ENCODE results near the gene TBC1D10B.

TBC1D10B gene

DNA sequence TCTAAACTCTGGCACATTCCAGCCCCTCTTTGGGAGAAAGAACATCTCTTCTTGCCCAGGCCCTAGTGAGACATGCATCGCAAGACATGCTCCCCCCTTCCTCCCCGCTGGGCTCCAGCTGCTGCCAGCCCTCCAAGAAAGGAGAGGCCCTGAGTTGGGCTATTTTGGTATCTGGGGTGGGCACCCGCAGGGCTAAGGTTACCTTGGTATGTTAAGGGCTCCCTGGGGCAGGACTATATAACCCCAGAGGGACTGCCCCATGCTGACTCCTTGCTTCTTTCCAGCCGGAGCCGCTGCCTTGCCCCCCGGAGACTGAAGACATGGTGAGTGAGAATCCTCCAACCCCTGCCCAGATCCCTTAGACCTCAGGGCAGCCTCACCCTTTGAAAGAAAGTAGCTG, 4.2 kb upstream of the TBC1D10B start, which contains the start of gene MYL11:
TSS of gene MYL11 (plus strand) at position 265 of the 400 bp plus-strand sequence. CDS start at position 321, 56 bp downstream.
- DNase-seq (ENCODE audit: low read depth, low spot score): no peak

DNA sequence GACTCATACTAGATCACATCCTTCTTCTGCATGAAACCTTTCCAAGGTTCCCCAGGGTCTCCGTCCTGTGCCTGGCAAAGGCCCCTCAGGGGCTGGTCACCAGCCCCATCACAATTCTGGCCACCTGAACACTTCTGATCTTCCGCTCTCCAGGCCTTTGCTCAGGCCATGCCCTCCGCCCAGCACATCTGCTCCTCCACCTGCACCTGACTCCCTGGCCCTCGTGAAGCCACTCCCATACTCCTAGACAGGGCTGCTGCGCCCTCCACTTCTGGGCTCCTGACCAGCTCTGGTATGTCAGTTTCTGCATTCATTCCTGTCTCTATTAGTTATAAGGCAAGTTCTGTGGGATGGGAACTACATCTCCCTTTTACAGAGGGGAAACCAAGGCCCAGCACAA, 2.4 kb upstream of the TBC1D10B start:
- no peak for DNase-seq (ENCODE audit: low read depth, low spot score)

DNA sequence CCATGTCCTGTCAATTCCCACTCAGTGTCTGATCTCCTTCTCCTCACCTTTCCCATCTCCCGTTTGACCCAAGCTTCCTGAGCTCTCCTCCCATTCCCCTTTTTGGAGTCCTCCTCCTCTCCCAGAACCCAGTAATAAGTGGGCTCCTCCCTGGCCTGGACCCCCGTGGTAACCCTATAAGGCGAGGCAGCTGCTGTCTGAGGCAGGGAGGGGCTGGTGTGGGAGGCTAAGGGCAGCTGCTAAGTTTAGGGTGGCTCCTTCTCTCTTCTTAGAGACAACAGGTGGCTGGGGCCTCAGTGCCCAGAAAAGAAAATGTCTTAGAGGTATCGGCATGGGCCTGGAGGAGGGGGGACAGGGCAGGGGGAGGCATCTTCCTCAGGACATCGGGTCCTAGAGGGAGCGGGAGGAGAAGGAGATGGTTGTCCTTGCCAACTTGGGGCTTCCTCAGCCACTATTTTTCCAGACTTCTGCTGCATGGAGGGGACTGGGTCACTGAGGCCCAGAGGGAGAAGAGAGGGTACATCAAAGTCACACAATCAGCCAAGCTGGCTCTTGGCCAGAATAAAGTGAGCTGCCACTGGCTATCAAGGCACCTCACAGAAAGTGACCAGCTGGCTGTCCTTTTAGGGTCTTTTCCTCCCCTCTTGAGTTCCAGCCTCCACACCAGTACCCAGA, 1.9 kb upstream of the TBC1D10B start:
- DNase-seq (ENCODE audit: low read depth, low spot score): no peak

DNA sequence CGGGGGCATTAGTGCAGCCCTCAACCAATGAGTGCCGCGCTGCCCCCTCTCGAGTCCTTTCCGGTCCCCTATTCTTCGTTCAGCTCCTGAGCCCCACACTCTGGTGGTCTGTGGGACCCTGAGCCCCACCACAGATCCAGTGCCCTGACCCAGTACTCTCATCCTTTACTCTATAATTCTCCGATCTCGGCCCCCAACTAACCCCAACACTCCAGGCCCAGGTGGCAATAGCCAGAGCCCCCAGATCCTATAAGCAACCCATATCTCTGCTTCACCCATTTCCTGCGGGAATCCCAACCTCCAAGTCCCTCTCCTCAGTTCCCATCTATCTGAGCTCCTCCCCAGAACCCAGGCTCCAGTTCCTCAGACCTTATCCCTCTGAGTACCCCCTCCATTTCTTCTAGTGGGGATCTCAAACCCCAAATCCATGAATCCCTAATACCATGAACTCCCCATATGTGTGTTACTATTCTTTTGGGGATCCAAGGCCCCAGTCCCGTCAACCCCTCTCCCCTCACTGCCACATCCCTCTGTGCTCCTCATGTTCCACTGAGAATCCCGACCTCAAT, 1.0 kb upstream of the TBC1D10B start:
- no peak for DNase-seq (ENCODE audit: low read depth, low spot score)

DNA sequence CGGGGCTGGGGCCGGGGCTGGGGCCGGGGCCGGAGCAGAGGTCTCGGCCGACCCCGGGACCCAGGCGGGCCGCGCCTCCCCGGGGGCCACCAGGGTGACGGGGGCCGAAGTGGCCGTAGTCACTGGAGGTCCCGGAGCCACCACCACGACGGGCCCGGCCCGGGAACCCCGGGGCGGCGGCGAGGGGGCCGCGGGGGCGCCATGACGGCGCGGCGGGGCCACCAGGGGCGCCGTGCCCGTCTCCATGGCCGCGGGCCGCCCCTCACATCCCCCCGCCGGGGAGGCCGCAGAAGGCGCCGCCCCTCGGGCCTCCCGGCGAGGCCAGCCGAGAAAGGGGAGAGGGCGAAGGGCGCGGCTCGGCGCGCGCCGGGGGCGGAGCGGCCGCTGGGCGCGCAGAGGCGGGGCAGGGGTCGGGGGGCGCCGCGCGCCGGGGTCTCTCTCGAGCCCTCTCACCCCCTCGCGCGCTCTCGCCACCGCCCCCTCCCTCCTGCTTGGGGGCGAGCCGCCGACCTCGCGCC, 297 bp downstream of the TBC1D10B start:
- DNase-seq (ENCODE audit: low read depth, low spot score): no peak

DNA sequence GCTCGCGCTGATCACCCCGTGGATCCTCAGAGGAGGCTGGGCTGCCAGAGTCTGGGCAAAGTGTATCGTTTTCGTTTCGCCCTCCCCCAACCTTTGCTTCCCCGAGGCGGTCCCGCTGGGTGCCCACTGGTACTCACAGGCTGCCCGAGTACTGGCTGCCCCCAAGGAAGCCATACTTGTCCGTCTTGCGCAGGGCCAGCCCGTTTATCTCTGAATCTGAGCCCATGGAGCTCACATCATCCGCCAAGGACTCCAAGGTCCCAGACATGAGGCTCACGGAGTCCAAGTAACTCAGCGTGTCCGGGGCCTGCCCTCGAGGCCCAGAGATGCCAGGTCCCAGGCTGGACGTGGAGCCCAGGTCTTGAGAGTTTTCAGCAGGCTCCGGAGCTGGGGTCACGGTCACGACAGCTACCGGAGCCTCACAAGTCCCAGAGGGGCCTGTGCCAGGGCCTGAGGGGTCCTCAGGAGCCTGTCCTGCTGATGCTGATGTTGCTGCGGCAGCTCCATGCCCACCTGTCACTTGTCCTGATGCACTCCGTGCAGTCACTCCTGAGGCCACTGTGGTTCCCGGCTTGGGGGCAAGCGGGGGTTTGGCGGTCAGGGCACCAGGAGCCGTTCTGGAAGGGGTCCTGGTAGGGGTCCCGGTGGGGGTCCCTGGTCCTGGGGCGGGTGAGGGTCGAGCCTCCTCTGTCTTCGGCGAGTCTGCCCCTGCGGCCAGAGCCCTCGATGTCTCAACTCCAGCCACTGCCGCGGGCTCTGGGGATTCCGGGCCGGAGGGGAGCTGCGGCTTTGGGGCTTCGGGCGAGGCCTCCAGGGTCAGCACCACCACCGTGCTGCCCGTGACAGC, 980 bp downstream of the TBC1D10B start:
- DNase-seq (ENCODE audit: low read depth, low spot score): no peak

DNA sequence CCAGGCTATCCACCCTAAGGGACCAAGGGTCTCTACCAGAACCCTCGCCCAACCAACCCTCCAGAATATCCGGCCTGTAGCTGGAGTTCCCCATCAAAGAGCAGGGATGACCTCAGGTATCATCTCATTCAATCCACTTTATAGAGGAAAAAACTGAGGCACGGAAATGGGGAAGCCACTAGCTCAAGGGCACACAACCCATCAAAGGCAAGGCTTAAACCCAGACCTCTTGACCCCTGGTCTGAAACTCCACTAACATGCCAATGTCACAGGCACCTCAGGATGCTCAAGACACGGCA, 1.6 kb downstream of the TBC1D10B start:
- DNase-seq (ENCODE audit: low read depth, low spot score): no peak

DNA sequence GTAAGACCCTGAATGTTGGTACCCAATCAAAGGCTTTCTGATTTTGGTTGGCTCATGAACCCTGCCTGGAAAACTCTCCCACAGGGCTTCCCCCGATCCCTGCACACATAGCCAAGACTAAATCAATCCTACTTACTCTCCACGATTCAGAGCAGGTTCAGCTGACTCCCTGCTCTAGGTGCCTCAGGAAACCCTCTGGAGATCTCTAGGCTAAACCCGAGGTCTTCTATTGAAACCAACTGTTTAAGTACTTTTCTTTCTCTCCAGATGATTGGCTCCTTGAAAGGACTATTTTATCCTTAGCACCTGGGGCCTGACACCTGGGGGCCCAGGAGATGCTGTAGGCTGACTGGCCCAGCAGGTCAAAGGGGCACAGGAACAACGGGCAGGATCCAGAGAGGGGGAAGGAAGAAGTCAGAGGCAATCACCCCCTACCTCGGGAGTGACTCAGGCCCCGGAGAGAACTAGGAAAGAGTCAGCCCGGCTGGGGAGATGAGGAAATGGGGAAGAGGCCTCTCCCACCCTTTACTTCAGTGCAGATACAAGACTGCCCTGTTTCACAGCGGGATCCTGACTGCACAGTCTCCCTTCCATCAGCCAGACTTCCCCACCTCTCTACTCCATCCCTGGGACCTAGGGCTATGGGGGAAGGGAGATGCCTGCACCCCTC, 2.0 kb downstream of the TBC1D10B start:
- DNase-seq (ENCODE audit: low read depth, low spot score): no peak

DNA sequence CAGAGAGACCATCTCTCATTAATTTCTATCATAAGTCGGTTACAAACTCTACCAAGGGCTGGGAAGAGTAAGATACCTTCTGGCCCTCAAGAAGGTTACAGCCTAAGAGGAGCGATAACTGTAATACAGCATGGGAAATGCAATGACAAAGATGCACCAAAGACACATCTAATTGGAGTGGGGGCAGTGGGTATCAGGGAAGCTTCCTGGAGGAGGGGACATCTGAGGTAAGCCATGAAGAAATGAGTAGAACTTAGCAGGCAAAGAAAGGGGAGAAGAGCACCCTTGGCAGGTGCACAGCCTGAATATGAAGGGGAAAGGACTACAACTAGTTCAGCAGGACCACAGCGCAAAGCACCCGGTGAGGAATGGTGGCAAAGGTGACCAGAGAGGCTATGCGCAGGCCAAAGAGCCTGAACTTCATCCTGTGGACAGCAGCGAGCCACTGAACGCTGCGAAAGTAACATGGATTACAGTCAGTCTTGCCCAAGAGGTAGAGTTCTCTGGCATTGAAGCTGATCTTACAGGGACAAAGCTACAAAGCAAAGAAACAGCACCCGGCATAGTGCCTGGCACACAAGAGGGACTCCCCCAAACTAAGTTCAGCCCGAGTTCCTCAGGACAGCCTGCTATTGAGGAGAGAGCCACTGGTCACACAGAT, 2.8 kb downstream of the TBC1D10B start:
- no peak for DNase-seq (ENCODE audit: low read depth, low spot score)

DNA sequence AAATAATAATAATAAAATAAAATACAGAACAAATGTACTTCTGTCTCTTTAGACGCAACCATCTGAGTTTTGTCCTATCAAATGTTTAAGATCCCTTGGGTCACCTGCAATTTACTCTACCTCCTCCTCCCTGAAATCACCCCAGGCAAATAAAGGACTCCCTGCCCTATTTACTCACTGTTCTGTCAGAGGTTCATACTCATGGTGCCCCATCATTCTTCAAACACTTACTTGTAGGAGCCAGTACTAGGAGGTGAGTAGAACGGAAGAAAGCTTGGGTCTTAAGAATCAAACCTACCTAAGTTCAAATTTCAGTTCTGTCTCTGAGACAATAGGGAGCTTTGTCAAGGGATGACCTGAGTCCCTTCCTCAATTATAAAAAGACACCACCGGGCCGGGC, 3.8 kb downstream of the TBC1D10B start:
- DNase-seq (ENCODE audit: low read depth, low spot score): no peak

DNA sequence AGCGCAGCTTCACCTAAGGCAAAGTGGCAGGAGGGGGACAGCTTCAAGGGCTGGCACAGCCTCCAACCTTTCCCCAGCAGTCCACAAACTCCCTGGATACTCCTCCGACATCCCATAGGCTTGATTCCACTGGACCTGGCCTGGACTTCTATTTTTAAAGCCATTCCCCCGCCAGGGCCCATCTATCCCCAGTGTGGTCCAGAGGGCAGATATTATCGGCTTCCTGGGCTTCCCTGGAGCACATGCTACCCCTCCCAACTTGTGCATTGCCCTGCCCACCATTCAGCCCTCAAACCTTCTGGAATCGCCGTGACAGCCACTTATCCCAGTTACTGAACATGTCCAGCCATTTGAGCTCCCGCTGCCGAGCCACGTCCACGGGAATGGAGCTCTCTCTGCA, 5.1 kb downstream of the TBC1D10B start:
- DNase-seq (ENCODE audit: low read depth, low spot score): no peak

DNA sequence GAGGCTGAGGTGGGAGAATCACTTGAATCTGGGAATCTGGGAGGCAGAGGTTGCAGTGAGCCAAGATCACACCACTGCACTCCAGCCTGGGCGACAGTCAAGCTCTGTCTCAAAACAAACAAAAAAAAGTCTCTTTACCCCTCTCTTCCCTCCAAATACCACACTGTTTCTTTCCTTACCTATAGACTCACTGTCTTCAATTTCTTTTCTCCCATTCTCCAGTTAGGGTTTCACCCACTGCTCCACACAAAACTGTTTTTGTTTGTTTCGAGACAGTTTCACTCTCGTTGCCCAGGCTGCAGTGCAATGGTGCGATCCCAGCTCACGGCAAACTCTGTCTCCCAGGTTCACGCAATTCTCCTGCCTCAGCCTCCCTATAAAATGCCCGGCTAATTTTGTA, 9.1 kb downstream of the TBC1D10B start:
- DNase-seq (ENCODE audit: low read depth, low spot score): no peak

DNA sequence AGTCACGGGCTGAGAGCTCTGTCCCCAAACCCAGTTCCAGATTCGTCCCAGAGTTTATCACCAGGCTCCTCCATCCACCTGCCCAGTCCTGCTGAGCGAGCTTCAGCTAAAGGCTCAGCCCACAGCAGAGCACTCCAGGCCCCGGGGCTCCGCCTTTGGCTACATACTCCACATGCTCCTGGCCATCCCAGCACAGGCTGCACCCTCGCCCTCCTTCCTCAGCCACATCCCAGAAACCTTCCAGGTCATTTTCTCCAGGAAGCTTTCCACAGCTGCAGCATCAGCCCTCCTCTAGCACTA, 10.5 kb downstream of the TBC1D10B start:
- DNase-seq (ENCODE audit: low read depth, low spot score): no peak

DNA sequence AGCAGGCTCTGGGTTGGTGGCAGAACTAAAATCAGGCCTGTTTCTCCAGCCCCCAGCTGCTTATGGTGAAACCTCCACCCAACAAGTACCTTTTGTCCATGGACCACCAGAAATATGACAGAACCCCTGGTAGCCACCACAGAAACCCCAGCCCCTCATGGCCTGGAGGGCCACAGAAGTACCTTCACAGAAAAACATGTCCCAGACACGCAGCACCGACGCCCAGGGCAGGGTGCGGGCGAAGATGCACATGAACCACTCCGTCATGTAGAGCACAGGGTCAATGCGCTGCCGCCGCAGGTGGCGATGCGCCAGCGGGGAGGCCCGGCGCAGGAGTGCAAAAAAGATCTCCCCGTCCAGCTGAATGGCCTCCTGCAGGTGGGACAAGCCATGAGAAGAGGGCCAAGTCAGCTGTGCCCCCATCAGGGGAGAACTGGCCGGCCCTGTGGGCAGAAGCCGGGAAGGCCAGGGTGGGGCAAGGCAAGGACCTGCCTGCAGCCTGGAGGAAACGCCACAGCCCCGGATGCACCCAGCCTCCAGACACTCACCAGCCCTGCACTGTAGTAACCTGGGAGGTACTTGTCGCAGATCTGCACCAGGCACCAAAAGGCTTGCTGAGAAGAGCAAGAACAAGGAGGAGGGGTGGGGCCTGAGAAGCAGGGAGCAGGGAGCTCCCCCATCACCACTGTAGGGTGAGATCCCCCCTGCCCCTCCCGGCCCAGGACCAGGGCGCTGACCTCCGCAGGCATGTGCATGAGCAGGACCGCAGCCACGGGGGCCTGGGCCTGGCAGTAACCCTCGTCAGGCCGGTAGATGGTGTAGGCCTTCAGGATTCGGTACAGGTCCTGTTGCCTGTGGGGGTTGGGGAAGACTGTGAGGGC, 11.1 kb downstream of the TBC1D10B start:
- no peak for DNase-seq (ENCODE audit: low read depth, low spot score)

DNA sequence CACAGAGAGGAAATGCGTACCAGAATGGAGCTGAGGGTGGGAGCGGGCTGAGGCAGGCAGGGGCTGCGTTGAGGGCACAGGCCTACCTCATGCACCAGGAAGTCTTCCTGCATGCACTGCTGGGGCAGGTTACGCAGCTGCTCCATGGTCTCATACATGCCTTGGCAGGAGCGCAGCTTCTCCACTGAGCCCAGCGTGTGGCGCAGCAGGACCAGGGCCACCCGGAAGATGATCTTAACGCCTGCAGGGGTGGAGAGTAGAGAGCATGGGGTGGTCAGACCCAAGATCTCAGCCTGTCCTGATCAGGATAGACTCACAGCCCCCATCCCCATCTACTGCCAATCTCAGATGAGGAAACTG, 11.7 kb downstream of the TBC1D10B start:
- DNase-seq (ENCODE audit: low read depth, low spot score): no peak

DNA sequence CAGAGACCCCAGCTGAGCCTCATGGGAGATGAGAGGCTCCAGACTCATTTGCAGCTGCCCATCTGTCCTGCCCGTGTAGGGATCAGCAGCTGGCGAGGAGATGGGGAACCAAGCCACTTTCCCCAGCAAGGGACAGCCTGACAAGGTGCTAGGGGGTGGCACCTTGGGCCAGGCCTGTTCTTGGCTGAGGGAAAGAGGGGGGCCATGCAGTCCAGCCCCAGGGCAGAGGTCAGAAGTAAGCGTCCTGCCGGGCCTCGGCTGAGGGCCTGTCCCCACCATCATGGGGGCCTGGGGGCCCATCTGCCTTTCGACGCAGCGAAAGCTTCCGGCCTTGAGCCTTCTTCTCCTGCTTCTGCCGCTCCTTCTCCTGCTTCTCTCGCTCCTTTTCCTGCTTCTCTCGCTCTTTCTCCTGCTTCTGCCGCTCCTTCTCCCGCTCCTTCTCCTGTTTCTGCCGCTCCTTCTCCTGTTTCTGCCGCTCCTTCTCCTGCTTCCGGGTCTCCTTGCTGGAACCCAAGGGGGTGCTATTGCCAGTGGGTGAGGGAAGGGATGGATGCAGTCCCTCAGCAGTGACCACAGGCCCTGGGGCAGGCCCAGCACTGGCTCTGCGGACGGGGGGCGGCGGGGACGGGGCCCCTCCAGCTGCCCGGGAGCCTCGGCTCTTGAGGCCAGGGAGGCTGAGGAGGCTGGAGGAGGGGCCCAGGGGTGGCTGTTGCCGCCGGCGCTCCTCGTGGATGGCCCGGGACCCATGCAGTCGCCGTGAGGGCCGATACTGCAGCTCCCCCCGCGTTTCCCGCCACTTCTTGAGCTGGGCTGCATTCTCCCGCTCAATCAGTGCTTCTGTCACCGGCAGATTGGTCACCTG, 12.3 kb downstream of the TBC1D10B start:
- no peak for DNase-seq (ENCODE audit: low read depth, low spot score)

DNA sequence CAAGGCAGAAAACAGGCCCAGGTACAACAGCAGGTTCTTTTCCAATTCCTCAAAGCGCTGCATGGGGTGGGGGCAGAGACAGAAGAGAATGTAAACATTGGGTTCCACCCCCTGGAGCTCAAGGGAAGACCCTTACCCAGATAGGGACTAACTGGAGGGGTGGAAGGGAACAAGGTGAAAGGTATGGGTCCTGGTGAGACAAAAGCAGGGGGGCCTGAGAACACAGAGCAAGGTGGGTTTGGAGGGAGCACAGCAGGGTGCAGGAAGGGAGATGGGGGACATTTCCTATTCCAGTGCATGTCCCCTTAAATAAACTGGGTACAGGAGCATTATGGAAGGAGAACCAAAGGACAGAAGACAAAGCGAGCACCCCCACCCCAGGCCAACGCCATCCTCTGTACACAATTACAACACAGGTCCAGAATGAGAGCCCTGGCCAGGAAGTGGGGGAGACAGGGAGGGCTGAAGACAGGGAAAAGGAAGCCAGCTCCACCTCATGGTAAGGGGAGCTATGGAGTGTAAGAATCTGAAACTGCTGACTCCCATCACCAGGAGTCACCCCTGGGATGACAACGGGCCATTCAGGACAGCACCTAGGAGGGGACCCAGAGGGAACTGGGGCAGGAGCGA, 13.1 kb downstream of the TBC1D10B start:
- no peak for DNase-seq (ENCODE audit: low read depth, low spot score)

DNA sequence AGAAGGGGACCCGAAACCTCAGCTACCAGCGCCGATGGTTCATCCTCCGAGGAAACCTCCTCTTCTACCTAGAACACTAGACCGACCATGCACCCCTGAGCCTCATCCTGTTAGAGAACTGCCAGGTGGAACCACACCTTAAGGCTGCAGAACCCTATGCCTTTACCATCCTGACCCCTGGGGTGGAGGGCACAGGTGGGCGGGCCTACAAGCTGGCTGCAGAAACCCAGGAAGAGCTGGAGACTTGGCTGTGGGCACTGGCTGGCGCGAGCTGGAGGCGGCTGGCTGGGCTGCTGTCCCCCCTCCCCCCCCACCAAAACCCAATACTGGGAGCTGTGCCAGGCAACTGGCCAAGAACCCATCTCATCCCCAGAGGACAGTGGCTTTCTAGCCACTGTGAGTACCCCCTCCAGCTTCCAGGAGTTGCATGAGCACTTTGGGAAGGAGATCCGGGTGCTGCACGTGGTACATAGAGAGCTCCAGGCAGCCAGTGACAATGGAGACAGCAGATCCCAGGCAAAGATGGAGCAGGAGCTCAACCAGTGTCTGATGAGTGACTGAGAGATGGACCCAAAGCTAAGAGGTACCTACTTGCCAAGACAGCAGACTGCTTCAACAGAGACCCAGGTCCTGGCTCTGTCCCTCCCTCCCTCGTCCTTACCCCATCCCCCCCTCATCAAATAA, 13.8 kb downstream of the TBC1D10B start:
- no peak for DNase-seq (ENCODE audit: low read depth, low spot score)

DNA sequence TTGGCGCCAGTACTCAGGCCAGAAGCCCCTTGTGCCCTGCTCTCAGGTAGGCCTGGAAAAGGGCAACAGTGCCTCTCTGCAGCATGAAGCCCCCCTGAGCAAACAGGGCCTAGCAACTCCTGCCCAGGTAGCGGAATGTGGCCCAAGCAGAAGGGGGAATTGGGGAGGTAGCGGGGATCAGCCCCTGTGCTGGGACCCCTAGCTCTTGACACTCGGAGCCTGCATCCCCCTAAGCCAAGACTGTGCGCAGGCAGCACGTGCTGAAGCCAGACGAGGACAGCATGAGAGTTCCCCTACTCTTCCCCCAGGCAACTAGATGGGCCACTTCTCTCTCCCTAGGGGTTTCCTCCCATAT, 14.4 kb downstream of the TBC1D10B start:
- no peak for DNase-seq (ENCODE audit: low read depth, low spot score)
